WTC11 (cell line): ENCODE results near the gene TUBGCP6. TPM values are rescaled to one million over a fixed set of nuclear protein-coding genes. Genes with fewer than 3 reads are reported as not detected.

Experiments
- ATAC-seq: fragments of 200-7000 bp; cut with Tn5 transposase; 2 replicates; pipeline ENCODE4 v1.10.0; 2021; ENCODE audit warnings: mild to moderate bottlenecking, moderate library complexity
- CTCF ChIA-PET: fragments of 300-600 bp; sonication (Branson Sonifier 250); formaldehyde crosslinking; loops from one replicate; lab custom pipeline; 2021; ENCODE audit warnings: antibody characterized with exemption; lab: Charles Lee
- POLR2A ChIA-PET: fragments of 350-600 bp; sonication (Branson Sonifier 250); formaldehyde crosslinking; loops from one replicate; lab custom pipeline; 2021; ENCODE audit warnings: antibody characterized with exemption; lab: Charles Lee
- DNase-seq: peaks from one replicate; pipeline ENCODE4 v3.0.0; 2021; ENCODE audit warnings: low spot score
- H3K27ac Mint-ChIP-seq: 2 replicates; pipeline ENCODE4 v1.8.0; 2021; ENCODE audit warnings: mixed read lengths
- H3K27me3 Mint-ChIP-seq: 2 replicates; pipeline ENCODE4 v1.8.0; 2021; ENCODE audit warnings: low read depth, mild to moderate bottlenecking, moderate library complexity, mixed read lengths
- H3K36me3 Mint-ChIP-seq: 2 replicates; pipeline ENCODE4 v1.8.0; 2021; ENCODE audit warnings: mixed read lengths
- H3K4me1 Mint-ChIP-seq: 2 replicates; pipeline ENCODE4 v1.8.0; 2022; ENCODE audit warnings: mixed read lengths
- H3K4me3 Mint-ChIP-seq: 2 replicates; pipeline ENCODE4 v1.8.0; 2021; ENCODE audit warnings: mild to moderate bottlenecking, moderate library complexity, mixed read lengths
- H3K9me3 Mint-ChIP-seq: 2 replicates; pipeline ENCODE4 v1.8.0; 2021; ENCODE audit warnings: mixed read lengths
- AFF4 ChIP-seq: sonication (generic); formaldehyde crosslinking; IDR thresholded peaks from 2 replicates; pipeline ENCODE4 v1.8.1; 2023; ENCODE audit warnings: mild to moderate bottlenecking, missing genetic modification reagents, borderline replicate concordance
- AR ChIP-seq: fragments of 250-450 bp; sonication (Bioruptor Pico); IDR thresholded peaks from 2 replicates; pipeline ENCODE4 v1.9.0; 2021; ENCODE audit warnings: mild to moderate bottlenecking
- CBFB ChIP-seq: sonication (generic); formaldehyde crosslinking; IDR thresholded peaks from 2 replicates; pipeline ENCODE4 v1.8.1; 2022; ENCODE audit warnings: mild to moderate bottlenecking, low read depth, missing genetic modification reagents
- GTF2I ChIP-seq: fragments of 250-450 bp; sonication (Bioruptor Pico); conservative IDR thresholded peaks from 2 replicates; pipeline ENCODE4 v1.4.0; 2021; ENCODE audit warnings: mild to moderate bottlenecking
- MLX ChIP-seq: sonication (generic); formaldehyde crosslinking; IDR thresholded peaks from 2 replicates; pipeline ENCODE4 v1.8.1; 2023; ENCODE audit warnings: mild to moderate bottlenecking, missing genetic modification reagents, moderate library complexity
- MYBL2 ChIP-seq: sonication (generic); formaldehyde crosslinking; IDR thresholded peaks from 2 replicates; pipeline ENCODE4 v1.8.1; 2023; ENCODE audit warnings: mild to moderate bottlenecking, moderate library complexity, missing genetic modification reagents
- NFATC4 ChIP-seq: fragments of 250-450 bp; sonication (Bioruptor Pico); IDR thresholded peaks from 2 replicates; pipeline ENCODE4 v1.9.0; 2021; ENCODE audit warnings: mild to moderate bottlenecking
- NR3C1 ChIP-seq: sonication (generic); formaldehyde crosslinking; conservative IDR thresholded peaks from 2 replicates; pipeline ENCODE4 v1.8.1; 2023; ENCODE audit warnings: low read depth, mild to moderate bottlenecking, missing genetic modification reagents
- PREB ChIP-seq: sonication (generic); formaldehyde crosslinking; IDR thresholded peaks from 2 replicates; pipeline ENCODE4 v1.8.1; 2022; ENCODE audit warnings: mild to moderate bottlenecking, missing genetic modification reagents, moderate library complexity, borderline replicate concordance
- RORB ChIP-seq: fragments of 250-450 bp; sonication (Bioruptor Pico); IDR thresholded peaks from 2 replicates; pipeline ENCODE4 v1.9.0; 2021; ENCODE audit warnings: mild to moderate bottlenecking
- ZNF121 ChIP-seq: sonication (generic); formaldehyde crosslinking; IDR thresholded peaks from 2 replicates; pipeline ENCODE4 v1.8.0; 2023; ENCODE audit warnings: missing genetic modification reagents
- total RNA-seq: library from RNA; stranded (reverse); gene quantifications from 3 replicates; pipeline ENCODE4 v1.2.3, GENCODE V29; 2021
- TF ChIP-seq, protein P1 (sequence below): sonication (generic); formaldehyde crosslinking; IDR thresholded peaks from 2 replicates; pipeline ENCODE4 v1.8.0; 2022; ENCODE audit warnings: mild to moderate bottlenecking, missing genetic modification reagents
- TF ChIP-seq, protein P2 (sequence below): sonication (generic); formaldehyde crosslinking; conservative IDR thresholded peaks from 2 replicates; pipeline ENCODE4 v1.8.1; 2023; ENCODE audit warnings: mild to moderate bottlenecking, low read depth, missing genetic modification reagents, moderate library complexity

TUBGCP6 gene
- total RNA-seq, 1 experiment from 2014 or later = 45.4 TPM

DNA sequence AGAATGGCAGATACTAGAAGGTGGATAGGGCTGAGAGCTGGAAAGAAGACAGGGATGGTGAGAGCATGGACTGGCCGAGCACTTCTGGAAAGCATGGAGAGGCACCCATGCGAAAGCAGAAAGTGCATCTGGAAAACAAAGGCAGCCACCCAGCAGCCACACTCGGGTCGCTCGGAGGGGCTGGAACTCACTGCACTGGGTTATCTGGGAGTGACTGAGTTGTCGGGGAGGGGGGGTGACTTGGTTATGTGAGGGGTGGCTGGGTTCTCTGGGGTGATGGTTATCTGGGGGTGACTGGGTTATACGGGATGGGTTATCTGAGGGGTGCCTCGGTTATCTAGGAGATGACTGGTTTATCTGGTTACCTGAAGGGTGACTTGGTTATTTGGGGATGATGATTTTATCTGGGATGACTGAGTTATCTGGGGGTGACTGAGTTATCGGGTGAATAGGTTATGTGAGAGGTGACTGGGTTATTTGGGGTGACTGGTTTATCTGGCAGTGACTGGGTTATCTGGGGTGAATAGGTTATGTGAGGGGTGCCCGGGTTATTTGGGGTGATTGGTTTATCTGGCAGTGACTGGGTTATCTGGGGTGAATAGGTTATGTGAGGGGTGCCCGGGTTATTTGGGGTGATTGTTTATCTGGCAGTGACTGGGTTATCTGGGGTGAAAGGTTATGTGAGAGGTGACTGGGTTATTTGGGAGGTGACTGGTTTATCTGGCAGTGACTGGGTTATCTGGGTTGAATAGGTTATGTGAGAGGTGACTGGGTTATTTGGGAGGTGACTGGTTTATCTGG, 76.9 kb downstream of the TUBGCP6 start:
- no peak for ATAC-seq
- peak overlapping the region; percentile 46 for H3K4me3 Mint-ChIP-seq
- H3K27ac Mint-ChIP-seq = no peak overlapping the region
- no peak for DNase-seq
- no peaks in the 10 kb centered on the region for H3K9me3 Mint-ChIP-seq
- peaks cover 3% of the 10 kb centered on the region; the same call in 1 of the 2 replicates for H3K4me1 Mint-ChIP-seq
- TF ChIP-seq CBFB = no peak
- TF ChIP-seq, protein P1, sequence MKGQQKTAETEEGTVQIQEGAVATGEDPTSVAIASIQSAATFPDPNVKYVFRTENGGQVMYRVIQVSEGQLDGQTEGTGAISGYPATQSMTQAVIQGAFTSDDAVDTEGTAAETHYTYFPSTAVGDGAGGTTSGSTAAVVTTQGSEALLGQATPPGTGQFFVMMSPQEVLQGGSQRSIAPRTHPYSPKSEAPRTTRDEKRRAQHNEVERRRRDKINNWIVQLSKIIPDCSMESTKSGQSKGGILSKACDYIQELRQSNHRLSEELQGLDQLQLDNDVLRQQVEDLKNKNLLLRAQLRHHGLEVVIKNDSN (CRISPR knock-in tag) = no peak
- TF ChIP-seq AR (CRISPR knock-in tag) = no peak
- no peak for TF ChIP-seq NR3C1 (CRISPR knock-in tag)
- TF ChIP-seq AFF4 (CRISPR knock-in tag) = no peak
- TF ChIP-seq MLX = no peak
- TF ChIP-seq NFATC4 (CRISPR knock-in tag) = no peak
- no peak for TF ChIP-seq RORB (CRISPR knock-in tag)
- TF ChIP-seq, protein P2, sequence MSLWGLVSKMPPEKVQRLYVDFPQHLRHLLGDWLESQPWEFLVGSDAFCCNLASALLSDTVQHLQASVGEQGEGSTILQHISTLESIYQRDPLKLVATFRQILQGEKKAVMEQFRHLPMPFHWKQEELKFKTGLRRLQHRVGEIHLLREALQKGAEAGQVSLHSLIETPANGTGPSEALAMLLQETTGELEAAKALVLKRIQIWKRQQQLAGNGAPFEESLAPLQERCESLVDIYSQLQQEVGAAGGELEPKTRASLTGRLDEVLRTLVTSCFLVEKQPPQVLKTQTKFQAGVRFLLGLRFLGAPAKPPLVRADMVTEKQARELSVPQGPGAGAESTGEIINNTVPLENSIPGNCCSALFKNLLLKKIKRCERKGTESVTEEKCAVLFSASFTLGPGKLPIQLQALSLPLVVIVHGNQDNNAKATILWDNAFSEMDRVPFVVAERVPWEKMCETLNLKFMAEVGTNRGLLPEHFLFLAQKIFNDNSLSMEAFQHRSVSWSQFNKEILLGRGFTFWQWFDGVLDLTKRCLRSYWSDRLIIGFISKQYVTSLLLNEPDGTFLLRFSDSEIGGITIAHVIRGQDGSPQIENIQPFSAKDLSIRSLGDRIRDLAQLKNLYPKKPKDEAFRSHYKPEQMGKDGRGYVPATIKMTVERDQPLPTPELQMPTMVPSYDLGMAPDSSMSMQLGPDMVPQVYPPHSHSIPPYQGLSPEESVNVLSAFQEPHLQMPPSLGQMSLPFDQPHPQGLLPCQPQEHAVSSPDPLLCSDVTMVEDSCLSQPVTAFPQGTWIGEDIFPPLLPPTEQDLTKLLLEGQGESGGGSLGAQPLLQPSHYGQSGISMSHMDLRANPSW (CRISPR knock-in tag) = no peak
- TF ChIP-seq PREB (CRISPR knock-in tag) = no peak
- no peak for TF ChIP-seq GTF2I
- no peak for TF ChIP-seq MYBL2 (CRISPR knock-in tag)
- no peak for TF ChIP-seq ZNF121 (CRISPR knock-in tag)
- no peaks in the 10 kb centered on the region for H3K36me3 Mint-ChIP-seq
- ChIA-PET POLR2A (no interaction called here), CTCF (no interaction called here)
- H3K27me3 Mint-ChIP-seq = peaks cover 25% of the 10 kb centered on the region

Other genes with a start within 250 kb of the TUBGCP6 start
- gene IL17REL, start 232.3 kb downstream of the TUBGCP6 start, total RNA-seq = 0.23 to 0.34 TPM (median 0.24 TPM) in 3 replicates
- 0.30 TPM in 1 of 3 replicates, not detected in the others for gene TTLL8, start 186.7 kb downstream of the TUBGCP6 start, total RNA-seq
- 0.13 to 0.16 TPM (median 0.16 TPM) in 3 replicates for gene MLC1, start 159.6 kb downstream of the TUBGCP6 start, total RNA-seq
- not detected in 3 replicates for gene MOV10L1, start 155.0 kb downstream of the TUBGCP6 start, total RNA-seq
- 10.2 to 10.7 TPM (median 10.3 TPM) in 3 replicates for gene PANX2, start 74.3 kb downstream of the TUBGCP6 start, total RNA-seq
- 79.9 to 90.4 TPM (median 81.3 TPM) in 3 replicates for gene TRABD, start 59.1 kb downstream of the TUBGCP6 start, total RNA-seq
- 27.0 to 29.8 TPM (median 28.8 TPM) in 3 replicates for gene SELENOO, start 44.0 kb downstream of the TUBGCP6 start, total RNA-seq
- 31.9 to 40.9 TPM (median 38.2 TPM) in 3 replicates for gene HDAC10, start 6.2 kb upstream of the TUBGCP6 start, total RNA-seq
- gene MAPK12, start 16.7 kb upstream of the TUBGCP6 start, total RNA-seq = 26.9 to 31.0 TPM (median 28.8 TPM) in 3 replicates
- gene MAPK11, start 25.4 kb upstream of the TUBGCP6 start, total RNA-seq = 1.4 to 2.3 TPM (median 1.9 TPM) in 3 replicates
- gene PLXNB2, start 62.6 kb upstream of the TUBGCP6 start, total RNA-seq = 110 to 113 TPM (median 111 TPM) in 3 replicates
- gene DENND6B, start 82.0 kb upstream of the TUBGCP6 start, total RNA-seq = 2.3 to 2.7 TPM (median 2.5 TPM) in 3 replicates
- 41.5 to 47.8 TPM (median 46.7 TPM) in 3 replicates for gene PPP6R2, start 98.3 kb upstream of the TUBGCP6 start, total RNA-seq
- gene SBF1, start 230.0 kb upstream of the TUBGCP6 start, total RNA-seq = 87.1 to 108 TPM (median 91.5 TPM) in 3 replicates
- gene ADM2, start 236.5 kb upstream of the TUBGCP6 start, total RNA-seq = 6.3 to 10.9 TPM (median 7.6 TPM) in 3 replicates
- 0.33 to 0.57 TPM (median 0.41 TPM) in 3 replicates for gene MIOX, start 241.8 kb upstream of the TUBGCP6 start, total RNA-seq